Tibial artery (tissue), 4 donors: ENCODE measurements around the gene MALRD1.
"Not testable (repeated sequence)": the region's sequence is repeated elsewhere in the genome, so short reads cannot be mapped to it uniquely, and the experiment has no call there.

Experiments
- DNase-seq, 2 donors: peaks; one replicate each; pipeline ENCODE4 v3.0.0-alpha.2; 2019
- H3K27ac ChIP-seq, 2 donors: fragments of 200-600 bp; sonication (generic) in 1 of 2; 1 replicate in 1 of 2; 2 replicates in 1 of 2; pipeline ENCODE4 v1.5.1; 2018 to 2019; ENCODE audit warnings: mild to moderate bottlenecking in 1 of 2
- H3K27me3 ChIP-seq, 2 donors: fragments of 200-600 bp; sonication (generic) in 1 of 2; one replicate each; pipeline versions ENCODE4 v1.5.1 to v1.6.0; 2016 to 2019
- H3K36me3 ChIP-seq, 3 donors: fragments of 200-600 bp; sonication (generic) in 2 of 3; one replicate each; pipeline ENCODE4 v1.5.1; 2016 to 2019; ENCODE audit warnings: mild to moderate bottlenecking in 2 of 3
- H3K4me1 ChIP-seq, 4 donors: fragments of 200-600 bp; sonication (generic) in 2 of 4; 1 replicate in 3 of 4; 2 replicates in 1 of 4; pipeline ENCODE4 v1.5.1; 2016 to 2019
- H3K4me3 ChIP-seq, 2 donors: fragments of 200-600 bp; sonication (generic) in 1 of 2; 1 replicate in 1 of 2; 2 replicates in 1 of 2; pipeline ENCODE4 v1.5.1; 2018 to 2019; ENCODE audit warnings: mild to moderate bottlenecking in 2 of 2
- H3K9me3 ChIP-seq, 3 donors: fragments of 200-600 bp; sonication (generic) in 1 of 3; one replicate each; pipeline ENCODE4 v1.5.1; 2016 to 2019
- intact Hi-C: fragments of 100-400 bp; cut with DNase I; formaldehyde crosslinking; loops from one replicate; pipeline ENCODE4 v1.15.0; 2023; ENCODE audit warnings: low total_unique reads
- TF ChIP-seq, protein P1 (sequence below), 2 experiments: fragments of 200-600 bp in 1 of 2; fragments of 450-650 bp in 1 of 2; IDR thresholded peaks; one replicate each; pipeline ENCODE4 v1.5.1; 2017 to 2019; ENCODE audit warnings: antibody characterized with exemption in 2 of 2, mild to moderate bottlenecking in 1 of 2, moderate library complexity in 1 of 2

The MALRD1 gene

DNA sequence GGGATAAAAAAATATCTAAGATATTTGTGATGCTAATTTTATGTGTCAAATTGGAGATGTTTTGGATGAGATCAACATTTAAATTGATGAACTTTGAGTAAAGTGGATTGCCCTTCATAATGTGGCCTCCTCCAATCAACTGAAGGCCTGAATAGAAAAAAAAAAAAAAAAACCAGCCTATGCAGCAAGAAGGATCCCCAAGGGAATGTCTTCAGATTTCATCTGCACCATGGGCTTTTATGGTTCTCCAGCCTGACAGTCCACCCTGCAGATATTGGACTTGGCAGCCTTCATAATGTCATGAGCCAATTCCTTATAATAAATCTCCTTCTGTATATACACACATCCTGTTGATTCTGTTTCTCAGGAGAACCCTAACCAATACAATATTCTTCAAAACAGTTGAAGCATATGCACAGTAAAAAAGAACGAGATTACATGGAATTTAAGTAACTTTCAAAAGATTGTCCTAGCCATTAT lies 450.7 kb downstream of the MALRD1 start:
- no peaks in the 10 kb centered on the region for H3K9me3 ChIP-seq
- H3K27me3 ChIP-seq = no peaks in the 10 kb centered on the region
- H3K27ac ChIP-seq = peak overlapping the region in 1 of 2 donors; percentile 29
- TF ChIP-seq, protein P1, sequence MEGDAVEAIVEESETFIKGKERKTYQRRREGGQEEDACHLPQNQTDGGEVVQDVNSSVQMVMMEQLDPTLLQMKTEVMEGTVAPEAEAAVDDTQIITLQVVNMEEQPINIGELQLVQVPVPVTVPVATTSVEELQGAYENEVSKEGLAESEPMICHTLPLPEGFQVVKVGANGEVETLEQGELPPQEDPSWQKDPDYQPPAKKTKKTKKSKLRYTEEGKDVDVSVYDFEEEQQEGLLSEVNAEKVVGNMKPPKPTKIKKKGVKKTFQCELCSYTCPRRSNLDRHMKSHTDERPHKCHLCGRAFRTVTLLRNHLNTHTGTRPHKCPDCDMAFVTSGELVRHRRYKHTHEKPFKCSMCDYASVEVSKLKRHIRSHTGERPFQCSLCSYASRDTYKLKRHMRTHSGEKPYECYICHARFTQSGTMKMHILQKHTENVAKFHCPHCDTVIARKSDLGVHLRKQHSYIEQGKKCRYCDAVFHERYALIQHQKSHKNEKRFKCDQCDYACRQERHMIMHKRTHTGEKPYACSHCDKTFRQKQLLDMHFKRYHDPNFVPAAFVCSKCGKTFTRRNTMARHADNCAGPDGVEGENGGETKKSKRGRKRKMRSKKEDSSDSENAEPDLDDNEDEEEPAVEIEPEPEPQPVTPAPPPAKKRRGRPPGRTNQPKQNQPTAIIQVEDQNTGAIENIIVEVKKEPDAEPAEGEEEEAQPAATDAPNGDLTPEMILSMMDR (IDR thresholded peaks at IDR 0.05) = no peak
- no peak for DNase-seq
- intact Hi-C loops = no loop called here
- H3K36me3 ChIP-seq = no peaks in the 10 kb centered on the region
- H3K4me1 ChIP-seq = peaks cover 0 to 24% (median 9%) of the 10 kb centered on the region in 4 donors
- H3K4me3 ChIP-seq = no peak overlapping the region

DNA sequence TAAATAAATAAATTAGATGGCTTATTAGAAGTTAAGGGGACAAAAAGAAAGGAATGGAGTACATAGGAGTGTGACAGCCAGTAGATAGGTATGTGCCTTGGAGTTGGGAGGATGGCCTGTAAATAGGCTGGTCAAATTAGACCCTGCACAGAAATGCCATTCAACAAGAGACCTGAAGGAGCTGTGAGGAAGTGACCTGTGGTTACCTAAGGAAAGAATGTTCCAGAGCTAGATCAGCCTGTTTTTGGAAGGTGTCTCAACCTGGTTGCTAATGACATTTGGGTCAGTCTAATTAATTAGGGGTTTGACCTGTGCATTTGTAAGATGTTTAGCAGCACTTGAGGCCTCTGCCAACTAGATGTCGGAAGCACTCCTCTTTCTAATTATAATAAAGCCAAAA lies 452.4 kb downstream of the MALRD1 start:
- Histone ChIP-seq H3K9me3 (no peaks in the 10 kb centered on the region), H3K27ac (no peak overlapping the region), H3K36me3 (no peaks in the 10 kb centered on the region), H3K4me3 (no peak overlapping the region), H3K4me1 (peaks cover 0 to 24% (median 9%) of the 10 kb centered on the region in 4 donors), H3K27me3 (no peaks in the 10 kb centered on the region)
- TF ChIP-seq, protein P1 (IDR thresholded peaks at IDR 0.05) = no peak
- DNase-seq = no peak
- intact Hi-C loops = no loop called here

DNA sequence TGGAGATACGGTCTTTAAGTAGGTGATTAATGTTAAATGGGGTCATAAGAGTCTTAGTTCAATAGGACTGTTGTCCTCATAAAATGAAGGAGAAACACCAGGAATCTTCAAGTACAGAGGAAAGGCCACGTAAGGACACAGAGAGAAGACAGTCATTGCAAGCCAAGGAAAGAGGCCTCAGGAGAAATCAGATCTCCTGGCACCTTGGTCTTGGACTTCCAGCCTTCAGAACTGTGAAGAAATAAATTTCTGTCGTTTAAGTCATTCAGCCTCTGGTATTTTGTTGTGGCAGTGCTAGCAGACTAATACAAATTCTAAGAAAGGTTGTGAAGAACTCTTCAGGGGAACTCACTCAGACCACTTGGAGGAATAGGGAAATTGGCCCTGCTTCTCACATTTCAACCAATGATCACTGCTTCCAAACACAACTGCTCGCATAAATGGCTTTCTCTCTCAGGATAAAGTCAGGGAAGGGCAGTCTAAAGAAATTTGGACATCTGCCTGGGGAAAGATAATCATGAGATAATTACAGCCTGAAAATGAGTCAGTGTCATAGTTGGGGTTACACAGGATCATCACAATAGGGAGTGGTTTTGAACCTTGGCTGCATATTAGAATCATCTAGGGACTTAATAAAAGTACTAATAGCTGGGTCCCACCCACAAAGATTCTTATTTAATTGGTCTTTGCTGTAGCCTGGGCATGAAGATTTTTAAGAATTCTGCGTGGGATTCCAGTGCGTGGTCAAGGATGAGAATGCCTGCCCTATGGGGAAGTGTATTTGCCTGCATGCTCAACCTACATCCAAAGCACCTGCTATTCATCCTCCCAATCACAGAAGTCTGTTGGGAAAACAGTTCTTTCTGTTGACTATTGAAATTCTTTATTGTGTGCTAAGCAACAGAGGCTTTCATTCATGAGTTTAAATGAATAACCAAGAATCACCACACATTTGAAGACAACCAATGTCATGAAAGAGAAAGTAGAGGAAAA lies 457.0 kb downstream of the MALRD1 start:
- Histone ChIP-seq H3K4me3 (no peak overlapping the region), H3K36me3 (no peaks in the 10 kb centered on the region), H3K4me1 (peaks cover 0 to 2% (median 0%) of the 10 kb centered on the region in 4 donors), H3K27ac (no peak overlapping the region), H3K27me3 (no peaks in the 10 kb centered on the region), H3K9me3 (no peaks in the 10 kb centered on the region)
- intact Hi-C loops = no loop called here
- TF ChIP-seq, protein P1 (IDR thresholded peaks at IDR 0.05) = no peak
- DNase-seq = no peak

DNA sequence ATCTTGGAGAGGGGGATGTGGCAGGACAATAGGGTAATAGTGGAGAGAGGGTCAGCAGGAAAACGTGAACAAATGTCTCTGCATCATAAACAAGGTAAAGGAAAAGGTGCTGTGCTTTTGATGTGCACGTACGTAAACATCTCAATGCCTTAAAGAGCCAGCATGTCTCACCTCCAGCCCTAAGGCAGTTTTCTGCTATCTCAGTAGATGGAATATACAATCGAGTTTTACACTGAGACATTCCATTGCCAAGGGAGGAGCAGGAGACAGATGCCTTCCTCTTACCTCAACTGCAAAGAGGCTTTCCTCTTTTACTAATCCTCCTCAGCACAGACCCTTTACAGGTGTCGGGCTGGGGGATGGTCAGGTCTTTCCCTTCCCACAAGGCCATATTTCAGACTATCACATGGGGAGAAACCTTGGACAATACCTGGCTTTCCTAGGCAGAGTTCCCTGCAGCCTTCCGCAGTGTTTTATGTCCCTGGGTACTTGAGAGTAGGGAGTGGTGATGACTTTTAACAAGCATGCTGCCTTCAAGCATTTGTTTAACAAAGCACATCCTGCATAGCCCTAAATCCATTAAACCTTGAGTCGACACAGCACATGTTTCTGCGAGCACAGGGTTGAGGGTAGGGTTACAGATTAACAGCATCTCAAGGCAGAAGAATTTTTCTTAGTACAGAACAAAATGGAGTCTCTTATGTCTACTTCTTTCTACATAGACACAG lies 461.6 kb downstream of the MALRD1 start:
- DNase-seq, H3K27me3 ChIP-seq, intact Hi-C loops, H3K4me1 ChIP-seq, H3K36me3 ChIP-seq, H3K4me3 ChIP-seq, H3K27ac ChIP-seq, H3K9me3 ChIP-seq: not testable (repeated sequence)

DNA sequence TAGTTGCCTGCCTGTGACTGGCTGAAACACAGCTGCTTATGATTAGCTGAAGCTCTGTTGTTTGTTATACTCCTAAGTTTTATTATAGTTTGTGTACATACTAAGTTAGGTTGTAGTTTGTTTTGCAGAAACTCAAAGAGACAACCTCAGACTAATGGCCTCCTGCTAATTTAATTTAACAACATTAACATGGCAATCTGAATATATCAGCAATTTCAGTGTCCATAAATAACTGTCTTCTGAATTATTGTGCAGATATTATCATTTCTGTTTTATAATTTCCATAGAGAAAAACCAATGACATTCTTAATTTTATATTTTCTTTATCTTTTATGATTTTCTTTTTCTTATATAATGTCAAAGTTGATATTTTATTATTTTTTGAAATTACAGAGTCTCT lies 469.5 kb downstream of the MALRD1 start:
- H3K9me3 ChIP-seq = peaks cover 0 to 4% (median 0%) of the 10 kb centered on the region in 3 donors
- no peak overlapping the region for H3K4me3 ChIP-seq
- DNase-seq = no peak
- intact Hi-C loops = no loop called here
- no peak overlapping the region for H3K27ac ChIP-seq
- H3K4me1 ChIP-seq = no peaks in the 10 kb centered on the region
- H3K27me3 ChIP-seq = no peaks in the 10 kb centered on the region
- no peaks in the 10 kb centered on the region for H3K36me3 ChIP-seq
- TF ChIP-seq, protein P1 (IDR thresholded peaks at IDR 0.05) = no peak

DNA sequence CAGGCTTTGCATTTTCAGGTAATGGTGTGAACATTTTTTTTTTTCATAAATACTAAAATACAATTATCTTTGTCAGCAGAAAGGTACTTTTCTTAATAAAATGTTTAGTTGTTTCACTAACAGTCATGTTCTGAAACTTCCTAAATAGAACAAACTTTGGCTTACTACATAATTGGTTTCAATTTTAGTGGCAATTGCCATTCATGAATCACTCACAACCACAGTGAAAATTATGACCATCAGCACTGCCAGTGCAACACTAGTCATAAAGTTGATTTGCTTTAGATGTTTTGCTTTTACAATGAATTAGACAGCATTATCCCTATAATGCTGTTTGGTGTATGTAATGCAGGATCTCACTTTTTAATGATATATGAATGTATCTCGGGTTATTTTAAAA lies 470.0 kb downstream of the MALRD1 start:
- H3K27me3 ChIP-seq = no peaks in the 10 kb centered on the region
- peaks cover 0 to 4% (median 0%) of the 10 kb centered on the region in 3 donors for H3K9me3 ChIP-seq
- H3K36me3 ChIP-seq = no peaks in the 10 kb centered on the region
- no peak overlapping the region for H3K27ac ChIP-seq
- TF ChIP-seq, protein P1 (IDR thresholded peaks at IDR 0.05) = no peak
- no peak overlapping the region for H3K4me3 ChIP-seq
- DNase-seq = no peak
- no peaks in the 10 kb centered on the region for H3K4me1 ChIP-seq
- intact Hi-C loops = no loop called here
